Glutamatergic neuron (in vitro differentiated cells): Measurements from ENCODE around the gene TEX2. TPM values are rescaled to one million over a fixed set of nuclear protein-coding genes. Genes with fewer than 3 reads are reported as not detected.

Experiments used
- DNase-seq: peaks from one replicate; pipeline ENCODE4 v3.0.0; 2022
- H3K27ac Mint-ChIP-seq: one replicate; pipeline ENCODE4 v1.8.0; 2020; ENCODE audit warnings: mild to moderate bottlenecking, mixed read lengths, inconsistent platforms; ENCODE audit not compliant: unreplicated experiment
- H3K27me3 Mint-ChIP-seq: one replicate; pipeline ENCODE4 v1.8.0; 2020; ENCODE audit warnings: mild to moderate bottlenecking, moderate library complexity, mixed read lengths, inconsistent platforms; ENCODE audit not compliant: unreplicated experiment
- H3K36me3 Mint-ChIP-seq: one replicate; pipeline ENCODE4 v1.8.0; 2020; ENCODE audit warnings: mild to moderate bottlenecking, mixed read lengths, inconsistent platforms; ENCODE audit not compliant: unreplicated experiment
- H3K4me1 Mint-ChIP-seq: one replicate; pipeline ENCODE4 v1.8.0; 2020; ENCODE audit warnings: mild to moderate bottlenecking, low read depth, mixed read lengths, inconsistent platforms; ENCODE audit not compliant: unreplicated experiment
- H3K4me3 Mint-ChIP-seq: one replicate; pipeline ENCODE4 v1.8.0; 2020; ENCODE audit warnings: mild to moderate bottlenecking, mixed read lengths, inconsistent platforms; ENCODE audit not compliant: unreplicated experiment
- H3K9me3 Mint-ChIP-seq: one replicate; pipeline ENCODE4 v1.8.0; 2020; ENCODE audit warnings: mild to moderate bottlenecking, moderate library complexity, mixed read lengths, inconsistent platforms; ENCODE audit not compliant: unreplicated experiment
- CTCF ChIP-seq: fragments of 200-600 bp; sonication (generic); IDR thresholded peaks from one replicate; pipeline ENCODE4 v1.5.0; 2021; ENCODE audit not compliant: partially characterized antibody, unreplicated experiment
- total RNA-seq: library from RNA; stranded (reverse); fragmentation: NEBNext Ultra II Directional; extraction: Animal tissue kit (Norgen Biotek cat#: 25700); gene quantifications from one replicate; pipeline ENCODE4 v1.2.1, GENCODE V29; 2021; ENCODE audit not compliant: unreplicated experiment

Gene TEX2
- total RNA-seq, 1 donor from 2014 or later = 11.7 TPM

GRCh38 chr17:64198331-64199090, 64.5 kb downstream of the TEX2 start:
- Mint-ChIP-seq H3K27me3 (no peaks in the 10 kb centered on the region), H3K9me3 (no peaks in the 10 kb centered on the region), H3K36me3 (peaks cover 14% of the 10 kb centered on the region), H3K27ac (no peak overlapping the region), H3K4me3 (no peak overlapping the region), H3K4me1 (no peaks in the 10 kb centered on the region)
- no peak for DNase-seq
- TF ChIP-seq CTCF = no peak

GRCh38 chr17:64196601-64197000, 66.5 kb downstream of the TEX2 start:
- TF ChIP-seq CTCF = no peak
- H3K4me3 Mint-ChIP-seq = no peak overlapping the region
- no peak for DNase-seq
- no peak overlapping the region for H3K27ac Mint-ChIP-seq
- no peaks in the 10 kb centered on the region for H3K4me1 Mint-ChIP-seq
- peaks cover 14% of the 10 kb centered on the region for H3K36me3 Mint-ChIP-seq
- H3K27me3 Mint-ChIP-seq = no peaks in the 10 kb centered on the region
- no peaks in the 10 kb centered on the region for H3K9me3 Mint-ChIP-seq

- no peak for TF ChIP-seq CTCF
- DNase-seq = no peak
- Mint-ChIP-seq H3K4me1 (peaks cover 8% of the 10 kb centered on the region), H3K27me3 (no peaks in the 10 kb centered on the region), H3K9me3 (no peaks in the 10 kb centered on the region), H3K4me3 (no peak overlapping the region), H3K27ac (no peak overlapping the region), H3K36me3 (peaks cover 14% of the 10 kb centered on the region)
Measured at GRCh38 chr17:64193561-64193960, 69.5 kb downstream of the TEX2 start.

GRCh38 chr17:64192589-64192988, 70.5 kb downstream of the TEX2 start:
- Mint-ChIP-seq H3K27ac (no peak overlapping the region), H3K9me3 (no peaks in the 10 kb centered on the region), H3K4me3 (no peak overlapping the region), H3K4me1 (peaks cover 8% of the 10 kb centered on the region), H3K27me3 (no peaks in the 10 kb centered on the region), H3K36me3 (peaks cover 12% of the 10 kb centered on the region)
- no peak for TF ChIP-seq CTCF
- DNase-seq = no peak

GRCh38 chr17:64190472-64190871, 72.6 kb downstream of the TEX2 start:
- H3K27me3 Mint-ChIP-seq = no peaks in the 10 kb centered on the region
- H3K36me3 Mint-ChIP-seq = no peaks in the 10 kb centered on the region
- H3K4me1 Mint-ChIP-seq = peaks cover 10% of the 10 kb centered on the region
- TF ChIP-seq CTCF = no peak
- H3K27ac Mint-ChIP-seq = peak overlapping the region; percentile 49
- peak; percentile 21 for DNase-seq
- H3K4me3 Mint-ChIP-seq = no peak overlapping the region
- H3K9me3 Mint-ChIP-seq = peaks cover 2% of the 10 kb centered on the region
